Tibial artery (tissue), 4 donors: Measurements from ENCODE around the gene GID8.

Experiments used
- DNase-seq, 2 donors: peaks; one replicate each; pipeline ENCODE4 v3.0.0-alpha.2; 2019
- H3K27ac ChIP-seq, 2 donors: fragments of 200-600 bp; sonication (generic) in 1 of 2; 1 replicate in 1 of 2; 2 replicates in 1 of 2; pipeline ENCODE4 v1.5.1; 2018 to 2019; ENCODE audit warnings: mild to moderate bottlenecking in 1 of 2
- H3K27me3 ChIP-seq, 2 donors: fragments of 200-600 bp; sonication (generic) in 1 of 2; one replicate each; pipeline versions ENCODE4 v1.5.1 to v1.6.0; 2016 to 2019
- H3K36me3 ChIP-seq, 3 donors: fragments of 200-600 bp; sonication (generic) in 2 of 3; one replicate each; pipeline ENCODE4 v1.5.1; 2016 to 2019; ENCODE audit warnings: mild to moderate bottlenecking in 2 of 3
- H3K4me1 ChIP-seq, 4 donors: fragments of 200-600 bp; sonication (generic) in 2 of 4; 1 replicate in 3 of 4; 2 replicates in 1 of 4; pipeline ENCODE4 v1.5.1; 2016 to 2019
- H3K4me3 ChIP-seq, 2 donors: fragments of 200-600 bp; sonication (generic) in 1 of 2; 1 replicate in 1 of 2; 2 replicates in 1 of 2; pipeline ENCODE4 v1.5.1; 2018 to 2019; ENCODE audit warnings: mild to moderate bottlenecking in 2 of 2
- H3K9me3 ChIP-seq, 3 donors: fragments of 200-600 bp; sonication (generic) in 1 of 3; one replicate each; pipeline ENCODE4 v1.5.1; 2016 to 2019
- CTCF ChIP-seq, 2 experiments: fragments of 200-600 bp in 1 of 2; fragments of 450-650 bp in 1 of 2; IDR thresholded peaks; one replicate each; pipeline ENCODE4 v1.5.1; 2017 to 2019; ENCODE audit warnings: antibody characterized with exemption in 2 of 2, mild to moderate bottlenecking in 1 of 2, moderate library complexity in 1 of 2
- intact Hi-C: fragments of 100-400 bp; cut with DNase I; formaldehyde crosslinking; loops from one replicate; pipeline ENCODE4 v1.15.0; 2023; ENCODE audit warnings: low total_unique reads

The GID8 gene

GRCh38 chr20:62947532-62948300 lies 9.8 kb downstream of the GID8 start:
- no peak for DNase-seq
- Histone ChIP-seq H3K4me1 (peaks cover 0 to 11% (median 6%) of the 10 kb centered on the region in 4 donors), H3K36me3 (peaks cover 51 to 82% (median 73%) of the 10 kb centered on the region in 3 donors), H3K27me3 (no peaks in the 10 kb centered on the region), H3K27ac (no peak overlapping the region), H3K4me3 (no peak overlapping the region), H3K9me3 (no peaks in the 10 kb centered on the region)
- intact Hi-C loops: no loop called here
- TF ChIP-seq CTCF (IDR thresholded peaks at IDR 0.05): no peak

GRCh38 chr20:62949153-62949821 lies 11.3 kb downstream of the GID8 start:
- H3K27me3 ChIP-seq: no peaks in the 10 kb centered on the region
- TF ChIP-seq CTCF (IDR thresholded peaks at IDR 0.05): no peak
- DNase-seq: no peak
- no peaks in the 10 kb centered on the region for H3K9me3 ChIP-seq
- peaks cover 0 to 22% (median 20%) of the 10 kb centered on the region in 4 donors for H3K4me1 ChIP-seq
- H3K27ac ChIP-seq: no peak overlapping the region
- peaks cover 44 to 67% (median 58%) of the 10 kb centered on the region in 3 donors for H3K36me3 ChIP-seq
- intact Hi-C loops: no loop called here
- no peak overlapping the region for H3K4me3 ChIP-seq

GRCh38 chr20:62949962-62950361 lies 12.0 kb downstream of the GID8 start:
- H3K9me3 ChIP-seq: no peaks in the 10 kb centered on the region
- intact Hi-C loops: no loop called here
- H3K4me1 ChIP-seq: peaks cover 0 to 27% (median 26%) of the 10 kb centered on the region in 4 donors
- no peaks in the 10 kb centered on the region for H3K27me3 ChIP-seq
- TF ChIP-seq CTCF (IDR thresholded peaks at IDR 0.05): no peak
- DNase-seq: no peak
- H3K4me3 ChIP-seq: no peak overlapping the region
- H3K27ac ChIP-seq: no peak overlapping the region
- H3K36me3 ChIP-seq: peaks cover 39 to 60% (median 51%) of the 10 kb centered on the region in 3 donors

GRCh38 chr20:62950741-62951140 lies 12.8 kb downstream of the GID8 start:
- Histone ChIP-seq H3K36me3 (peaks cover 31 to 52% (median 43%) of the 10 kb centered on the region in 3 donors), H3K27ac (no peak overlapping the region), H3K27me3 (no peaks in the 10 kb centered on the region), H3K4me1 (peaks cover 0 to 29% (median 26%) of the 10 kb centered on the region in 4 donors), H3K9me3 (no peaks in the 10 kb centered on the region), H3K4me3 (no peak overlapping the region)
- no peak for DNase-seq
- intact Hi-C loops: no loop called here
- TF ChIP-seq CTCF (IDR thresholded peaks at IDR 0.05): no peak

- DNase-seq: no peak
- peaks cover 0 to 33% (median 26%) of the 10 kb centered on the region in 4 donors for H3K4me1 ChIP-seq
- intact Hi-C loops: no loop called here
Measured at GRCh38 chr20:62951143-62951895, 13.4 kb downstream of the GID8 start.

More at GRCh38 chr20:62951143-62951895, 13.4 kb downstream of the GID8 start:
- Histone ChIP-seq H3K27me3 (no peaks in the 10 kb centered on the region), H3K36me3 (peaks cover 25 to 47% (median 37%) of the 10 kb centered on the region in 3 donors), H3K27ac (peak overlapping the region in 1 of 2 donors; percentile 98), H3K9me3 (no peaks in the 10 kb centered on the region), H3K4me3 (no peak overlapping the region)
- no peak for TF ChIP-seq CTCF (IDR thresholded peaks at IDR 0.05)
